MCF 10A (cell line): Measurements from ENCODE around the gene MEGF10. TPM values are rescaled to one million over a fixed set of nuclear protein-coding genes. Genes with fewer than 3 reads are reported as not detected.

Experiments used
- BruUV-seq: library from RNA; stranded (reverse); fragments of 400-500 nt; replicated peaks from 2 replicates; lab custom pipeline; 2021; lab: Mats Ljungman, UMichigan
- CTCF ChIA-PET: fragments of 300-600 bp; sonication (Branson Sonifier 250); formaldehyde crosslinking; extraction: SDS; loops from one replicate; lab custom pipeline; 2021; ENCODE audit warnings: antibody characterized with exemption, inconsistent platforms; lab: Yijun Ruan, JAX
- POLR2A ChIA-PET: fragments of 300-600, 350-650 bp; sonication (Branson Sonifier 250); formaldehyde crosslinking; extraction: SDS; loops from one replicate; lab custom pipeline; 2020; ENCODE audit warnings: antibody characterized with exemption, inconsistent platforms; lab: Yijun Ruan, JAX
- DNase-seq: peaks from one replicate; pipeline ENCODE4 v3.0.0-alpha.2; 2018; ENCODE audit not compliant: unreplicated experiment
- H3K27ac Mint-ChIP-seq: one replicate; pipeline ENCODE4 v1.8.0; 2022; ENCODE audit warnings: mild to moderate bottlenecking, low read depth, mixed read lengths; ENCODE audit not compliant: unreplicated experiment
- H3K27me3 Mint-ChIP-seq: one replicate; pipeline ENCODE4 v1.8.0; 2022; ENCODE audit warnings: mixed read lengths; ENCODE audit not compliant: insufficient read depth, unreplicated experiment
- H3K36me3 Mint-ChIP-seq: one replicate; pipeline ENCODE4 v1.8.0; 2022; ENCODE audit warnings: mild to moderate bottlenecking, moderate library complexity, mixed read lengths; ENCODE audit not compliant: insufficient read depth, unreplicated experiment
- H3K4me1 Mint-ChIP-seq: one replicate; pipeline ENCODE4 v1.8.0; 2022; ENCODE audit warnings: mixed read lengths; ENCODE audit not compliant: insufficient read depth, unreplicated experiment
- H3K4me3 Mint-ChIP-seq: one replicate; pipeline ENCODE4 v1.8.0; 2022; ENCODE audit warnings: mild to moderate bottlenecking, moderate library complexity, mixed read lengths; ENCODE audit not compliant: unreplicated experiment
- H3K9me3 Mint-ChIP-seq: one replicate; pipeline ENCODE4 v1.8.0; 2022; ENCODE audit warnings: mixed read lengths; ENCODE audit not compliant: unreplicated experiment
- intact Hi-C: fragments of 100-400 bp; cut with micrococcal nuclease; formaldehyde crosslinking; loops from 2 replicates; pipeline ENCODE4 v1.14.1; 2022
- total RNA-seq: library from RNA; stranded (reverse); gene quantifications from 2 replicates; pipeline ENCODE4 v1.2.3, GENCODE V29; 2022
- TF ChIP-seq, protein P1 (sequence below): fragments of 200-600 bp; IDR thresholded peaks from one replicate; pipeline ENCODE4 v1.8.0; 2022; ENCODE audit warnings: antibody characterized with exemption, mild to moderate bottlenecking; ENCODE audit not compliant: unreplicated experiment

The MEGF10 gene
- total RNA-seq, 1 experiment from 2014 or later, result not detected

DNA sequence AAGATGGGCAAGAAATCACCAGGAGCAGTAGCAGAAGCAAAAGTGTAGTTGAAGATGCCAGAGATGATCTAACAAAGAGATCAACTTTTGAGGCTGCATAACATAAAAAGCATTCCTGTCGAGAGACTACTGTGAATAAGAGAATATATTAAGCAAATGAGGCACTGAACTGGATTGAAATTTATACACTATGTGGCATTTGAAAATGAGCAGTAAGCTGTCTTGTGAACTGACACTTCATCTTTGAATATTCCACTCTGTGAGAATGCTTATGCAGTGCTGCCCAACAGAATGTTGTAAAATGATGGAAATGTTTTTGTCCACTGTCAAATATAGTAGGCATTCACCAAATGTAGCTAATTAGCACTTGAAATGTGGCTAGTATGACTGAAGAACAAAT lies 208.0 kb downstream of the MEGF10 start:
- POLR2A ChIA-PET, result interaction anchor here (0.7 to 1.0 kb wide), 2 partner anchors 9 to 225 kb away, joined by 3 to 6 read pairs; no protein-coding TSS in a partner anchor

DNA sequence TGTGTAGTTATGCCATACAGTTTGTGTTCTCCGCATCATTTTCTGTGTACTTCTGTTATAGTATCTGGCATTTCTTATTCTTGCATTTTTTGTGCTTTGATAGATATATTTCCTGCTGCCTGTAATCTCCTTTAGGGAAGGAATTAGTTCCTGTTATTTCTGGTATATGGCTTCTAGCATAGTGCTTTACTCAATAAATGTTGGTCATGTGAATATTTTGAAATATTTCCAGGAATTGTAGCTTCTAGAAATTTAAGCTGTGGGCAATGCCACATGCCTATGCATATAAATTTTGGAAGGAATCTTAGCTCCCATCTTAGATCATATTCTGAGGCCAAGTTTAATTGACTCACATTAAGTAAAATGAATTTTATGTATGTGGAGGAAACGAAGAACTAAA lies 215.3 kb downstream of the MEGF10 start:
- no peaks in the 10 kb centered on the region for H3K9me3 Mint-ChIP-seq
- TF ChIP-seq, protein P1, sequence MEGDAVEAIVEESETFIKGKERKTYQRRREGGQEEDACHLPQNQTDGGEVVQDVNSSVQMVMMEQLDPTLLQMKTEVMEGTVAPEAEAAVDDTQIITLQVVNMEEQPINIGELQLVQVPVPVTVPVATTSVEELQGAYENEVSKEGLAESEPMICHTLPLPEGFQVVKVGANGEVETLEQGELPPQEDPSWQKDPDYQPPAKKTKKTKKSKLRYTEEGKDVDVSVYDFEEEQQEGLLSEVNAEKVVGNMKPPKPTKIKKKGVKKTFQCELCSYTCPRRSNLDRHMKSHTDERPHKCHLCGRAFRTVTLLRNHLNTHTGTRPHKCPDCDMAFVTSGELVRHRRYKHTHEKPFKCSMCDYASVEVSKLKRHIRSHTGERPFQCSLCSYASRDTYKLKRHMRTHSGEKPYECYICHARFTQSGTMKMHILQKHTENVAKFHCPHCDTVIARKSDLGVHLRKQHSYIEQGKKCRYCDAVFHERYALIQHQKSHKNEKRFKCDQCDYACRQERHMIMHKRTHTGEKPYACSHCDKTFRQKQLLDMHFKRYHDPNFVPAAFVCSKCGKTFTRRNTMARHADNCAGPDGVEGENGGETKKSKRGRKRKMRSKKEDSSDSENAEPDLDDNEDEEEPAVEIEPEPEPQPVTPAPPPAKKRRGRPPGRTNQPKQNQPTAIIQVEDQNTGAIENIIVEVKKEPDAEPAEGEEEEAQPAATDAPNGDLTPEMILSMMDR, result no peak
- no TSS peak for BruUV-seq
- H3K36me3 Mint-ChIP-seq, result no peaks in the 10 kb centered on the region
- intact Hi-C loops, result no loop called here
- H3K4me3 Mint-ChIP-seq, result no peak overlapping the region
- ChIA-PET CTCF (interaction anchor here (0.5 to 2.6 kb wide), 3 partner anchors 10 to 21 kb away, joined by 3 to 27 read pairs (median 3); no protein-coding TSS in a partner anchor), POLR2A (no interaction called here)
- H3K27ac Mint-ChIP-seq, result no peak overlapping the region
- peaks cover 40% of the 10 kb centered on the region for H3K27me3 Mint-ChIP-seq
- no peak for DNase-seq
- no peaks in the 10 kb centered on the region for H3K4me1 Mint-ChIP-seq

More for the DNA sequence above, 208.0 kb downstream of the MEGF10 start:
- Mint-ChIP-seq H3K4me3 (no peak overlapping the region), H3K27me3 (peaks cover 59% of the 10 kb centered on the region), H3K9me3 (no peaks in the 10 kb centered on the region), H3K4me1 (no peaks in the 10 kb centered on the region), H3K27ac (no peak overlapping the region), H3K36me3 (no peaks in the 10 kb centered on the region)
- intact Hi-C loops, result no loop called here
- no TSS peak for BruUV-seq
- CTCF ChIA-PET, result interaction anchor here (0.6 to 1.2 kb wide), 2 partner anchors 38 to 56 kb away, joined by 3 read pairs; no protein-coding TSS in a partner anchor
- TF ChIP-seq, protein P1, result no peak
- DNase-seq, result no peak

DNA sequence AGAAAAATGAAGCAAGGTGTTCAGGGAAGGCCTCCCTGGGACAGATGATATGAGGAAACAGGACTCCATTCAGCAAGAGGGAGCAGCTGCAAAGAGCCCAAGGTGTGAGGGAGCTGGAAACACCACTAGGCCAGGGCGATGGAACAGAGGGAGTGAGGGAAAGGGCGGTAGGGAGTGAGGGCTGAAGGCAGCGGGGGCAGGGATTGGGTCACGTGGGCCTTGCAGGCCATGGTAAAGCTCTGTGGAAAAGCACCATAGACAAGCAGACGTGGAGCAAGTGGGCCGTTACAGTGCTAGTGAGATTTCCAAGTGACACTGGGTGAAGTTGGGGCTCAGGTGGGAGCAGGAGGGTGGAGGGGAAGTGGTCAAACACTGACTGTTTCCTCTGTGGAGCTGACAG lies 216.0 kb downstream of the MEGF10 start:
- ChIA-PET POLR2A (interaction anchor here (0.6 to 3.4 kb wide), 2 partner anchors 11 to 767 kb away, joined by 3 to 16 read pairs; partner anchors contain the start of gene PRRC1), CTCF (interaction anchor here (0.9 to 2.6 kb wide), 2 partner anchors 10 to 14 kb away, joined by 3 to 27 read pairs; no protein-coding TSS in a partner anchor)
- no peaks in the 10 kb centered on the region for H3K36me3 Mint-ChIP-seq
- no peaks in the 10 kb centered on the region for H3K4me1 Mint-ChIP-seq
- intact Hi-C loops, result no loop called here
- peaks cover 47% of the 10 kb centered on the region for H3K27me3 Mint-ChIP-seq
- H3K9me3 Mint-ChIP-seq, result no peaks in the 10 kb centered on the region
- no peak for DNase-seq
- TF ChIP-seq, protein P1, result no peak
- H3K4me3 Mint-ChIP-seq, result no peak overlapping the region
- H3K27ac Mint-ChIP-seq, result no peak overlapping the region
- no TSS peak for BruUV-seq

DNA sequence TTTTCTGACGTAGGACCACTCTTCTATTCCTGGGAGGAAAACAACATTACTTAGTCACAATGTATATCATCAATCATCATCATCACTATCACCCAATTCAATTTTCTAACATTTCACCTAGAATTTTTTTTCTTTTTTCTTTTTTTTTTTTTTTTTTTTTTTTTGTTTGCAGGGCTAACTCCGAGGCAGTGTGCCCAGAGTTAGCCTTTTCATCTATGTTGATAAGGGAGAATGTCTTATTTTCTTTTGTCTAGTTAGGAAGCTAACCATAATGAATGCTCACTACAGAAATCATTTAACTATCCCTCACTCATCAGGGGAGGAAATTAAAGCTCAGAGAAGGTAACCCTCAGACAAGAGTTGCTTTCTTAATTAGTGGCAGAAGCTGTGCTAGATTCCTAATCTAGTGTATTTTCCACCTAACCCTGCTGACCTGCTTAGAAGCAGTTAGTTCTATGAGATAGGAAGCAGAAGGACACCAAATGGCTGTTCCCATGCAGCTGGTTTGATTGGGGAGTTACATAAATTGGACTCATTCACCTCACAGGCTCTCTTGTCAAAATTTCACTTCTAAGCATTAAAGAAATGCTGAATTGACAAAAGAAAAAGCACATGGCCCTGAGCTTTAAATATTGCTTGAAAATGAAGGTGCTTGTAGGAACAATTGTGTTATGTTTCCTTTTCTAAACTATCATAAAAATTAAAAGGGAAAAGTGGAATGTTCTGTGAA lies 218.2 kb downstream of the MEGF10 start:
- no TSS peak for BruUV-seq
- no peak overlapping the region for H3K4me3 Mint-ChIP-seq
- peaks cover 55% of the 10 kb centered on the region for H3K27me3 Mint-ChIP-seq
- no peak overlapping the region for H3K27ac Mint-ChIP-seq
- H3K4me1 Mint-ChIP-seq, result no peaks in the 10 kb centered on the region
- DNase-seq, result no peak
- H3K36me3 Mint-ChIP-seq, result no peaks in the 10 kb centered on the region
- no peaks in the 10 kb centered on the region for H3K9me3 Mint-ChIP-seq
- POLR2A ChIA-PET, result interaction anchor here (1.5 to 3.4 kb wide), 2 partner anchors 9 to 20 kb away, joined by 4 to 16 read pairs; partner anchors contain the start of gene PRRC1
- CTCF ChIA-PET, result interaction anchor here (0.5 to 1.5 kb wide), 8 partner anchors 18 to 717 kb away, joined by 3 to 4 read pairs (median 3); no protein-coding TSS in a partner anchor
- TF ChIP-seq, protein P1, result no peak
- intact Hi-C loops, result no loop called here
